PC-3 (cell line): ENCODE measurements around the gene SIGLEC12. TPM values are rescaled to one million over a fixed set of nuclear protein-coding genes. Genes with fewer than 3 reads are reported as not detected.

Experiments used
- ATAC-seq: fragments of 200-7000 bp; cut with Tn5 transposase; 2 replicates; pipeline ENCODE4 v1.9.1; 2020; ENCODE audit warnings: mild to moderate bottlenecking, moderate library complexity
- BruUV-seq: library from RNA; stranded (reverse); fragments of 400-500 nt; replicated peaks from 2 replicates; lab custom pipeline; 2021; lab: Mats Ljungman, UMichigan
- CTCF ChIA-PET: fragments of 300-600 bp; sonication (Branson Sonifier 250); formaldehyde crosslinking; loops from one replicate; lab custom pipeline; 2022; ENCODE audit warnings: antibody characterized with exemption; lab: Charles Lee
- POLR2A ChIA-PET: fragments of 300-600 bp; sonication (Branson Sonifier 250); formaldehyde crosslinking; loops from one replicate; lab custom pipeline; 2022; ENCODE audit warnings: antibody characterized with exemption; ENCODE audit not compliant: unreplicated experiment; lab: Charles Lee
- DNase-seq: peaks from one replicate; pipeline ENCODE4 v3.0.0-alpha.2; 2015
- H2AFZ ChIP-seq: fragments of 300-600 bp; sonication (generic); 2 replicates; pipeline ENCODE4 v1.6.0; 2016; ENCODE audit warnings: antibody characterized with exemption, low read length
- H3F3A ChIP-seq: fragments of 300-600 bp; sonication (generic); one replicate; pipeline ENCODE4 v1.6.0; 2017; ENCODE audit warnings: antibody characterized with exemption, low read length, control low read depth, mild to moderate bottlenecking; ENCODE audit not compliant: unreplicated experiment
- H3K27ac ChIP-seq: fragments of 300-600 bp; sonication (generic); 2 replicates; pipeline ENCODE4 v1.5.1; 2016; ENCODE audit warnings: mild to moderate bottlenecking, low read length
- H3K27me3 ChIP-seq: fragments of 300-600 bp; sonication (generic); 2 replicates; pipeline ENCODE4 v1.6.1; 2016; ENCODE audit warnings: low read length, mixed read lengths
- H3K36me3 ChIP-seq: fragments of 300-600 bp; sonication (generic); 2 replicates; pipeline ENCODE4 v1.6.1; 2016; ENCODE audit warnings: low read depth, mixed run types, low read length, mixed read lengths
- H3K4me1 ChIP-seq: fragments of 300-600 bp; sonication (generic); 2 replicates; pipeline ENCODE4 v1.5.1; 2016; ENCODE audit warnings: low read length; ENCODE audit not compliant: insufficient read depth
- H3K4me2 ChIP-seq: fragments of 300-600 bp; sonication (generic); 2 replicates; pipeline ENCODE4 v1.6.0; 2016; ENCODE audit warnings: low read length
- H3K4me3 ChIP-seq: fragments of 300-600 bp; sonication (generic); 2 replicates; pipeline ENCODE4 v1.5.1; 2016; ENCODE audit warnings: mild to moderate bottlenecking, low read length, mixed read lengths
- H3K79me2 ChIP-seq: fragments of 300-600 bp; sonication (generic); 2 replicates; pipeline ENCODE4 v1.6.1; 2017; ENCODE audit warnings: low read length, mixed read lengths
- H3K9ac ChIP-seq: fragments of 300-600 bp; sonication (generic); 2 replicates; pipeline ENCODE4 v1.6.0; 2016; ENCODE audit warnings: mild to moderate bottlenecking, low read length
- H3K9me2 ChIP-seq: fragments of 300-600 bp; sonication (generic); replicated peaks from 2 replicates; pipeline ENCODE4 v1.6.1; 2016; ENCODE audit warnings: mixed run types, low read length, mixed read lengths
- H3K9me3 ChIP-seq: fragments of 300-600 bp; sonication (generic); 2 replicates; pipeline ENCODE4 v1.6.1; 2016; ENCODE audit warnings: low read length, mixed read lengths
- H4K20me1 ChIP-seq: fragments of 300-600 bp; sonication (generic); 2 replicates; pipeline ENCODE4 v1.6.1; 2016; ENCODE audit warnings: low read length, mixed read lengths
- CTCF ChIP-seq: fragments of 300-600 bp; sonication (generic); conservative IDR thresholded peaks from 2 replicates; pipeline ENCODE4 v1.5.1; 2017; ENCODE audit warnings: antibody characterized with exemption, low read depth, mild to moderate bottlenecking, low read length
- EZH2 ChIP-seq: fragments of 300-600 bp; sonication (generic); IDR thresholded peaks from one replicate; pipeline ENCODE4 v1.6.1; 2017; ENCODE audit warnings: antibody characterized with exemption, mild to moderate bottlenecking, low read length; ENCODE audit not compliant: unreplicated experiment
- EZH2phosphoT487 ChIP-seq: fragments of 300-600 bp; sonication (generic); IDR thresholded peaks from 2 replicates; pipeline ENCODE4 v1.6.1; 2018; ENCODE audit warnings: mild to moderate bottlenecking, antibody characterized with exemption, low read length, borderline replicate concordance
- intact Hi-C: fragments of 100-400 bp; cut with micrococcal nuclease; formaldehyde crosslinking; loops from 2 replicates; pipeline ENCODE4 v1.9.0; 2023
- total RNA-seq: library from RNA; depleted of rRNA; stranded (reverse); fragments of >200 nt; gene quantifications from 2 replicates; pipeline ENCODE4 v1.2.3, GENCODE V29; 2014

The SIGLEC12 gene
- total RNA-seq, 1 experiment from 2014 or later: not detected

GRCh38 chr19:51541458-51542357, 40.1 kb upstream of the SIGLEC12 start:
- no peak overlapping the region for H3K4me2 ChIP-seq
- no peaks in the 10 kb centered on the region for H3K9me3 ChIP-seq
- no peak overlapping the region for H2AFZ ChIP-seq
- DNase-seq (no peak), ATAC-seq (no peak)
- H3K27ac ChIP-seq: no peak overlapping the region
- H3K9ac ChIP-seq: no peak overlapping the region
- H3K4me3 ChIP-seq: no peak overlapping the region
- no peaks in the 10 kb centered on the region for H4K20me1 ChIP-seq
- ChIA-PET POLR2A (no interaction called here), CTCF (no interaction called here)
- no TSS peak for BruUV-seq
- no peaks in the 10 kb centered on the region for H3F3A ChIP-seq
- TF ChIP-seq EZH2: no peak
- TF ChIP-seq EZH2phosphoT487: no peak
- TF ChIP-seq CTCF: no peak
- intact Hi-C loops: no loop called here
- H3K27me3 ChIP-seq: peaks cover 74% of the 10 kb centered on the region
- H3K4me1 ChIP-seq: peaks cover 6% of the 10 kb centered on the region; the same call in 1 of the 2 replicates
- H3K9me2 ChIP-seq: no peaks in the 10 kb centered on the region
- no peaks in the 10 kb centered on the region for H3K36me3 ChIP-seq
- no peaks in the 10 kb centered on the region for H3K79me2 ChIP-seq

- TF ChIP-seq EZH2phosphoT487 (no peak), EZH2 (no peak)
- H3K9me3 ChIP-seq: no peaks in the 10 kb centered on the region
- DNase-seq: no peak
- H3K79me2 ChIP-seq: no peaks in the 10 kb centered on the region
- intact Hi-C loops: no loop called here
- H3K36me3 ChIP-seq: no peaks in the 10 kb centered on the region
- no peaks in the 10 kb centered on the region for H3F3A ChIP-seq
- H3K4me3 ChIP-seq: no peak overlapping the region
- no peaks in the 10 kb centered on the region for H4K20me1 ChIP-seq
- no peaks in the 10 kb centered on the region for H3K4me1 ChIP-seq
- H3K4me2 ChIP-seq: no peak overlapping the region
- ChIA-PET POLR2A (no interaction called here), CTCF (no interaction called here)
- H3K9me2 ChIP-seq: no peaks in the 10 kb centered on the region
- ATAC-seq: no peak
- no peak overlapping the region for H2AFZ ChIP-seq
- BruUV-seq: no TSS peak
- no peak overlapping the region for H3K27ac ChIP-seq
- H3K9ac ChIP-seq: no peak overlapping the region
- H3K27me3 ChIP-seq: peaks cover 89% of the 10 kb centered on the region
Measured at GRCh38 chr19:51539821-51540366, 38.3 kb upstream of the SIGLEC12 start.

GRCh38 chr19:51535535-51535934, 33.9 kb upstream of the SIGLEC12 start:
- ATAC-seq (no peak), DNase-seq (no peak)
- Histone ChIP-seq H3F3A (no peaks in the 10 kb centered on the region), H3K9me2 (no peaks in the 10 kb centered on the region), H3K4me1 (no peaks in the 10 kb centered on the region), H4K20me1 (no peaks in the 10 kb centered on the region), H3K36me3 (no peaks in the 10 kb centered on the region), H3K9me3 (no peaks in the 10 kb centered on the region), H3K9ac (no peak overlapping the region), H3K27me3 (peaks cover 98% of the 10 kb centered on the region), H2AFZ (no peak overlapping the region), H3K4me2 (no peak overlapping the region), H3K4me3 (no peak overlapping the region), H3K27ac (no peak overlapping the region), H3K79me2 (no peaks in the 10 kb centered on the region)
- POLR2A ChIA-PET: no interaction called here
- intact Hi-C loops: no loop called here
- TF ChIP-seq CTCF: no peak
- no peak for TF ChIP-seq EZH2phosphoT487
- no peak for TF ChIP-seq EZH2
- BruUV-seq: no TSS peak
- CTCF ChIA-PET: no interaction called here
